NOMO-1 treated with dmso at 0.1 percent for 144 hours (cell line): ENCODE measurements around the gene RPS10.
A peak's percentile ranks its signal among the peaks of the same experiment; 100 is the strongest.

ENCODE experiments used
- DNase-seq: peaks from one replicate; lab custom pipeline; 2025; ENCODE audit not compliant: unreplicated experiment; lab: John Stamatoyannopoulos, UW

RPS10 gene

DNA sequence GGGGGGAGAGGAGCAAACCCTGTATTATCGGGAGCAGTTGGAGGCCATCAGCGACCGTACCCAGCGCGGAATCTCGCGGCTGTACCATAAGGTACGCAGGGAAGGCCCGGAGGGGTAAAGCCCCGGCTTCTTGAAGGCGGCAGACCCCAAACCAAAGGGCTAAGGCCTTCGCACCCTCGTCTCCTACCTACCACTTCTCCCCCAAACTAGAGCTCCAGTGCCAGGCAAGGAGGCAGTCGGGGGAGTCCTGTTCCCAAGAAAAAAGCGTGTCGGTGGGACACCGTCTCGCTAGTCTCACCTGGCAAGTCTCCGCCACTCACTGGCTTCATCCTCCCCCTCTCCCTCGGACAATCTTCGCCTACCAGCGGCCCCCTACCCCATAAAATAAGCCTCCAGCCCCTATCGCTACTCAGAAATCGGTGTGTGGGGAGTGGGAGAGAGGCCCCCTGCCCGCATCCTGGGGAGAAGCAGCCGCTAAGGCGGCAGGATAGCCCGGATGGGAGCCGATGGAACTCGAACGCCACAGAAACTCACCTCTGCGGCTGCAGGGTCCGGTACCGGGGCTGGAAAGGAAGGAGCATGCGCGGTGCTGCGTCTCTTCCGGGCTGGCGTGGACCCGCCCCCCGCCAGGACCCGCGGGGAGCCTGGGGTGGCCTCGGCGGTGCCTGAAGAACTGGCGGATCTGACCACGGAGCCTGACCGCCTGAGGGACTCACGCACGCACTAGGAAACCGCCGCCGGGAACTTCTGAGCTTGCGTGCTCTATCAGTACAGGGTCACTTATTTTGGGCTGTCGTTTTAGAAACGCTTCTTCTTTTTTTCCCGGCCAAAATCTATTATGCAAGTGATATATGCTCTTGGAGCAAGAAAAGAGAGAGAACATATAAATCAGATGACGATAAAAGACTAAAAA lies at the start of gene RPS10:
Gene RPS10, minus strand, starts transcription at position 572 of the 913 bp plus-strand sequence. CDS start 848 bp downstream, outside the sequence.
- DNase-seq: peak; percentile 86

DNA sequence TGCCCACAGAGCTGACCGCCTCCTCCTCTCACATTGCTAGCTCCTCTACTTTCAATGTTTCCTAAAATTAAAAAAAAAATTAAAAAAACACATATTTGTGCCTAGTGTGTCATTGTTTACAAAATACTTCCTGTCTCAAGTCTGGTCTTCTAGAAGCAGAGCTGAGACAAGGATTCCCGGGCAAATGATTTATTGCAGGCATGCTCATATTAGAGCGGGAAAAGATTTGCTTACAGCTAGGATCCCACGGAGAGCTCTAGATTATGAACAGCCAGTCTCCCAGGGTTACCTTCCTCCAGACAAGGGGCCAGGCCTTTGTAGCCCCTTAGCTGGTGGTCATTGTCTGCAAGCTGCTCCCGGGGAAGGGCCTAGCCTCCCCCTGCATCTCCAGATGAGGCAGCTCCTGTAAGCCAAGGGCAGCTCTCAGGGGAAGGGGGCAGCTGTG lies 49.4 kb upstream of the RPS10 start:
- DNase-seq: no peak

DNA sequence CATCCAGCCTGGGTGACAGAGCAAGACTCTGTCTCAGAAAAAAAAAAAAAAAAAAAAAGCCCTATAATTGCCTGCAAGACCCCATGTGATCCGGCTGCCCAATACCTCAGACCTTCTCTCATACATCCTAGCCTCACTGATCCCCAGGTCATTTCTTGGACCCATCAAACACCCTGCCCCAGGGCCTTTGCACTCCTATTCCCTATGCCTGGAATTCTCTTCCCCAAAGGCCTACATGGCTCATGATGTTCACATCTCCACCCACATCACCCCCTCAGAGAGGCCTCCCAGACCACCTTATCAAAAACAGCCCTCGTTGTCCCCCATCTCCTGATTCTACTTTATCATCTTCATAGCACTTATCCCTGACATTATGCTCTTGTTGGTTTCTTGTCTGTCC lies 48.9 kb upstream of the RPS10 start:
- DNase-seq: no peak

DNA sequence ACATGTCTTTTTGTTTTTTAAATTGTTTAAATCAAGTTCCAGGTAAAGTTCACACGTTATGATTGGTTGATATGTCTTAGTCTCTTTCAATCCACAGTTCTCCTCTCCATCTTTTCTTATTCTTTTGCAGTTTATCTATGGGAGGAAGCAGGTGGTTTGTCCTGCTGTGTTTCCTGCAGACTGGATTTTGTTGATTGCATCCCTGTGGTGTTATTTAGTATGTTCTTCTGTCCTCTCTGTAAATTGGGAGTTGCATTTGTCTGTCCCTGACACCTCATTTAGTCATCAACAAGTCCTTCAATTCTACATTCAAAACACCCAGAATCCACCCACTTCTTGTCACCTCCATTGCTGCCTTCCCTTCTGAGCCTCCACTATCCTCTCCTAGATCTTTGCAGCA lies 48.1 kb upstream of the RPS10 start:
- DNase-seq: no peak

DNA sequence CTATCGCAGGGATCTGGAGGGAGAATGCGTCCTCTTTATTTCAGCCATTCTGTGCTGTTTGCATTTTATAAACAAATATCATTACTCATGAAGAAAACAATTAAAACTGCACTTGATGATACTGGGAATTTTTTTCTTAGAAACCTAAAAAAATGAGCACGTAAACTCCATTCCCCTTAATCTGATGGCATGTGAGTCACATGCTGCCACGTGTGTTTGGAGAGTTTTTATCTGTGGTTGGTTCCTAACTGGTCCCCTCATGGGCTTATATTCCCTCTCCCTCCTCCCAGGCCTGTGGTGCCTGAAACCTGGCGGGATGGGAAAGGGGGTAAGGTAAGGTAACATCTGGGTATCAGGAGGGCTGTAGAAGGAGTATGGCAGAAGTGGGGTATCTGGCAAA lies 46.6 kb upstream of the RPS10 start:
- no peak for DNase-seq

DNA sequence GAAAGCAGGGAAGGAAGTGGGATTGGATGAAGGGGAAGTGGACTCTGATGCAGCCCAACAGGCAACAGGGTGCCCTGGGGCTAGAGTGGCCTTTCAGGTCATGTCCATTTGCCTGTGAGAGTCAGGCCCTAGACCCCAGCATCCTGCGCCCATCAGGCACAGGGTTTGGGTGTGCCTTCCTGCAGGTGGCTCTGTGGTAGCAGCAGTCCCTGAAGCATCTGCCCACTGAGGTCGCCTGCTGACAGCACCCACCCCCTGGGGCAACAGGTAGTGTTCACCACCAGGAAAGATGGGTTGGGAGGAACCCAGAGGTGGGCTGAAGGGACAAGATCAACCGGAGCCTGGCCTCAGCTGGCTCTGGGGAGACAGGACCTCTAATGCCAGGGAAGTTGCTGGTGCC lies 43.6 kb upstream of the RPS10 start:
- no peak for DNase-seq

DNA sequence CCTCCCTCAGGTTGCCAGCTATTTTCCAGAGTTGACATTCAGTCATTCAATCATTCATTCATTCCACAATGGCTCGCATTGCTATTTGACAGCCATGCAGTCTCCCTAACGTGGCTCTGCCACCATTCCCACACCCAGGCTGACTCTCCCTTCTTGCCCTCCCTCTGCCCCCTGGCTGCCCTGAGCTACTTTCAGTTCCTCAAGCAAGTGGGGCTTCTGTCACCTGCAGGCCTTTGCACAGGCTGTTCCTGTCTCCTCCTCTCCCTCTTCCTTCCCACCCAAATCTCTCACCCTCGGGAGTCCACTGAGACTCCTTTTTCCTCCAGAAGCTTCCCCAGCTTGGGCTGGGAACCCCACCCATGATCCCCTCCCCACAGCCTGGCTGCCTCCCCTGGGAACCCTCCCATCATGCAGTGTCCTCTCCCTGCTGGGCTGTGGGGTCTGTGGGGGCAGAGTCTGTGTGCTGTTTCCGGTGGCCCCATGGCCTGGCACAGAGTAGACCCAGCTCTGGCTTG lies 42.6 kb upstream of the RPS10 start:
- peak; percentile 47 for DNase-seq

DNA sequence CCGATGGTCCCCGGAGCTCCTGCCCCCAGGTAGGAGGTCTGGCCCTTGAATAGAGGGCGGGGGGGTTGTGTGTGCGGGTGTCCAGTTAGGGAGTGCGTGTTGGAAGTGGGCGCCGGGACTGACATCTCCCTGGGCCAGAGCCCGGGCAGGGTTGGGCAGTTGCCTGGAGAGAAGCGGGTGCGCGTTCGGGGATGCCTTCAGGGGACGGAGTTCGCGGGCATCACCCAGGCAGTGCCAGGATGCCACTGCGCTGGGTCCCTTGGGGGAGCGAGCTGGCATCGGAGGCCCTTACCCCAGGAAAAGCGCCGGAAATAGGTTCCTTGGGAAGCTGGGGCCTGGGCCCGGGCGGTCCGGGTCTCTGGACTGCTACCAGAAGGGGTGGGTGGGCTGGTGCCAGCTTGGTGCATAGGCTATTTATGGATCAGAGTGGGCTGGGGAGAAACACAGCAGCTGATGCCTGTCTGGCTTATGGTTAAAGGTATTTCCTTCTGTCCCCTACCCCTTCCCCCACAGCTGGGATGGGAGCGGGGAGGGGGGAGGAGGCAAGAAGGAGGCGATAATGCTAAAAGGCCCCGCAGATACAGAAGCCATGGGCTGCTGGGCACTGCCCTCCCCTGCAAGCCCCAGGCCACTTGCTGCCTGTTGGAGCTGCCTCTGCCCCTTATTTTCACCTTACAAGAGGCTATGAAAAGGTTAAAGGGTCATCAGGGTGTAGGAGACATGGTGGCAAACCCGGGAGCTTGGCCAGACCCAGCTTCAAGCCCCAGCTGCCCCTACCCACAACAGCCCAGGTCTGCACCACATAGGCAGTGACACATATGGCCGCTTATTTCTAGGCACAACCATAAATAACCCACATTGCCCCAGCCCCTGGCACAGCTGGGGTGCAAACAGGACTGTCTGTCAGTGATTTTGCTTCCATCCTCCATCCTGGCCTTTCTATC lies 40.6 kb upstream of the RPS10 start:
- DNase-seq: no peak

DNA sequence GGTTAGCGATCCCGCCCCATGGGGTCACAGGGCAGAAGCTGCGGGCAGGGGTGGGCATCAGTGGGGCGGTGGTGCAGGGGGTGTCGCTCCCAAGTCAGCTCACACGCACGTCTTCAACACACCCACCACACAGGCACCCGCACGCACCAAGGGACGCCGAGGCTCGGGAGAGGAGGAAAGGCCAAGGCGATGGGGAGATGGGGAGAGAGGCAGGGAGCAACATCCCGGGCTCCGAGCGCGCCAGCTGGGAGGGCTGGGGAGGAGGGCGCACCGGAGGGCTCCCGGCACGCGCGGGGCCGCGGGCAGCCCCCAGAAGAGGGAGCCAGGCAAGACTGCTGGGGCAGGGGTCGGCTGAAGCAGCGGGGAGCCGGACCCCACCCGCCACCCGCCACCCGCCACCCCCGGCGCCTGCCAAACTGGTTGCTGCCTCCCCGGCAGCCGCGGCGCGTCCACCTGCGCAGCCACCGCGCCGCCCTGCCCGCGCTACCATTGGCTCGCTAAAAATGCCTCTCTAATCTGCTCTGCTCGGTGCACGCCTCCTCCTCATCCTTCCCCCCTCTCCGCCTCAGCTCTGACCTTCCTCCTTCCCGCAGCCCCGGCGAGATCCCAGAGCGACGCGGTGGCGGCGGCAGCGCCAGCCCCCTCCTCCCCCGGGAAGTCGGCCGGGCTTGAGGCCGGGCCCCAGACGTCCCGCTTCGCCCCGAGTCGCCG lies 39.8 kb upstream of the RPS10 start, which contains the start of gene PACSIN1:
Gene PACSIN1, plus strand, starts transcription at position 546 of the 711 bp plus-strand sequence. CDS start 60,230 bp downstream, outside the sequence.
- no peak for DNase-seq

DNA sequence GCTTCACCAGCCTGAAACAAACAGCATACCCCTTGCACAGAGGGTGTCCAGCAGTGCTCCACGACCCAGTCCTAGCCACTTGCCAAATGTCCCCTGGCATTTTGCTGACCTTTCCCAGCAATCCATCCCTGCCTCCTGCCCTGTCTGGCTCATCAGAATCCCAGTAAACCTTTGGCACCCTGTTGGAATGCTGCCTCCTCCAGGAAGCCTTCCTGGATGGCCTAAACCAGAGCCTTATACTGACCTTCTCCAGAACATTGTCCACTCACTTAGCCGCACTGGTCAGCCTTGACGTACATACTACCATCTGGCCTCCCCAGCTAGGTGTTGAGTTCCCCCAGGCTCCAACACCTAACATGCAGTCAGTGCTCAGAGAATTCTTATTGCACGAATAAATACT lies 38.0 kb upstream of the RPS10 start:
- DNase-seq: no peak

DNA sequence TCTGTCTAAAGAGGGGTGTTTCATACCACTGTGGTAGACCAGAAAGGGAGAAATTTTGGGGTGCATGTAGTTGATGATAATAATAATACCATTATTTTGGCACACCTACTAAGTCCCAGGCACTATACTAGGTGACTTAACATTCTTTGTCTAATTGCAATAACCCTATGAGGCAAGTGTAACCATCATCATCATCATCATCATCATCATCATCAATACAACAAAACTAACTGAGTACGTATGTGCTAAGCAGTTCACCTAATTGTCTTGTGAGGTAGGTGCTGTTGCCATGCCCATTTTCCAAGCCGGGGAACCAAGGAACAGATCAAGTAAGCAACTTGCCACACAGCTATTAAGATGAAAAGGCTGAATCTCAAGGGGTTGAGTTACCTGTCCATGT lies 37.4 kb upstream of the RPS10 start:
- no peak for DNase-seq

DNA sequence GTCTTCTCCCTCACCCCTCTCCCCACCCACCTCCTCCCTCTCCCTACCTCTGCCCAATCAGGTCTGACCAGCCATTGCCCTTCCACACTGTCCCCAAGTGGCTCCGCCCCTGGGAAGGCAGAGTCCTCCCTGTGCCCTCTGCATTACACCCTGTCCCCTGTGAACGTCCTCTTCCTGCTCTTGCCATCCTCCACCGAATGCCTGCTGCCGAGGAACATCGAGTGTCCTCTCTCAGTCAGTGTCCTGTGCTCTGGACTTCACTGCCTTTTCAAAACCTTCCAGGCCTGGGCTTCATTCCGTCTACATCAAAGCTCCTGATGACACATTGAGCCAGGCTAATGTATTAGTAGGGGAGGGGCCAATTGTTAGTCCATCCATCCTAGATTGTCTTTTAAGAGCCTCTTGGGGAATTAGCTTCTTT lies 36.7 kb upstream of the RPS10 start:
- no peak for DNase-seq

DNA sequence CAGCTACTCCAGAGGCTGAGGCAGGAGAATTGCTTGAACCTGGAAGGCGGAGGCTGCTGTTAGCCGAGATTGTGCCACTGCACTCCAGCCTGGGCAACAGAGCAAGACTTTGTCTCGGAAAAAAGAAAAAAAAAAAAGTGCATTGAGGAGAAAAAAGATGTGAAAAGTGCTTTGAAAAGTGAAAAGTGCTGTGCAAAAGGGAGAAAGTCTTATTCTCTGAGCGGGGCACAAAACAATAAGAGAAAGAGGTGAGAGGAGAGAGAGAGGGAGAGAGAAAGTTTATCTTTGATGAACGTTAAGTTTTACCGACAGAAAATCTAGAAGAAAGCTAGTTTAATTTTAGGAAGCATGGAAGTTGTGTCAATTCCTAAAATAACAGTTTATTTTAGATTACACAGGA lies 36.1 kb upstream of the RPS10 start:
- DNase-seq: no peak

DNA sequence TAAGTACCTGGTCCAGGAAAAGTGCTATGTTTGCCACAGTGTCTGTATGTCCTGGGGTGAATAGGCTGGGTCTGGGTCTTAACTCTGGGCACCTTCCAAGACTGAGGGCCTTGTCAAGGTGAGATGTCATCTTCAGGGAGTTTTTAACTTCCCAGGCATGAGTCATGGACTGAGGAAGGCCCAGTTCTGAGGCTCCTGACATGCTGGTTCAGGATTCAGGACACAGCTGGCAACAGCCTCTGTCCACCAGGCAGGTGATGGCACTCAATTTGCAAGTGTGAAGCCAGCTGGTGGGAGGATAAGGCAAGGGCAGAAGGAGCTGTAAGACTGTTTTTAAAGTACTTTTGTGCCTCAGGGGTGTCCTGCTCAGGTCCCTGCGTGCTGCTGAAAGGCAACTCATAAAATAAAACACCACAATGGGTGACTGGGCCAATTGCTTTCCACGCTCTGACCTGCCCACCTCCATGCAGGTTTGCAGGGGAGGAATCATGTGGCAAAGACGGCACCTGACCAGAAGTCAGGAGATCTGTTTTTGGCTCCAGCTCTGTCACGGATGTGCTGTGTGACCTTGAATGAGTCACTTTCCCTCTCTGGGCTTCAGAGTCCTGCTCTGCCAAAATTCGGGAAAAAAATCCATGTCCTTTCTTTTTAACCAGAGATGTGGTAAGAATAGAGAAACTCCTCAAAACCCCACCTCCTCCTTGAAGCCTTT lies 35.1 kb upstream of the RPS10 start:
- no peak for DNase-seq

DNA sequence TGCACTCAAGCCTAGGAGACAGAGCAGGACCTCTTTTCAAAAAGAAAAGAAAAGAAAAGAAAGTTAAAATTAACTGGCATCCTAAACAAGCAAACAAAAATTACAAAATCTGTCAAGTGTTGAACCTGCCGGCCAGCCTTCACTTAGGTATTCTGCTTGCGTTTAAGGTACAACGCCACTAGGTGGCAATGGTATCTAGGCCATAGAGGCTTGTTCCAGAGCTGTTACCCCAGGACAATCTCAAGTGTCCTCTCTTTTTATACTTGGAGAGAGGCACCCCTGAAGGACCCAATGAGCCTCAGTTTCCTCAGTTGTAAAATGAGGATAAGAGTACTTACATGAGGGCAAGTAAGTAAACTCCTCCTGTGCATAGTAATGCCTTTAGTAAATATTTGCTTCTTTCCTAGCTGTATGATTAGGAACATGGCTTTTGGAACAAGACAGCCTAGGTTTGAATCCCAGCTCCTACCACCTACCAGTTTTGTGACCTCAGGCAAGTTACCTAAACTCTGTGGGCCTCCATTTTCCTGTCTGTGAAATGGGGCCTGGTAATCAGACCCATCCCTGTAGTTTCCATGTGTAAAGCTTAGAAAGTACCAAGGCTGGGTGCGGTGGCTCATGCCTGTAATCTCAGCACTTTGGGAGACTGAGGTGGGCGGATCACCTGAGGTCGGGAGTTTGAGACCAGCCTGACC lies 34.2 kb upstream of the RPS10 start:
- peak; percentile 37 for DNase-seq

DNA sequence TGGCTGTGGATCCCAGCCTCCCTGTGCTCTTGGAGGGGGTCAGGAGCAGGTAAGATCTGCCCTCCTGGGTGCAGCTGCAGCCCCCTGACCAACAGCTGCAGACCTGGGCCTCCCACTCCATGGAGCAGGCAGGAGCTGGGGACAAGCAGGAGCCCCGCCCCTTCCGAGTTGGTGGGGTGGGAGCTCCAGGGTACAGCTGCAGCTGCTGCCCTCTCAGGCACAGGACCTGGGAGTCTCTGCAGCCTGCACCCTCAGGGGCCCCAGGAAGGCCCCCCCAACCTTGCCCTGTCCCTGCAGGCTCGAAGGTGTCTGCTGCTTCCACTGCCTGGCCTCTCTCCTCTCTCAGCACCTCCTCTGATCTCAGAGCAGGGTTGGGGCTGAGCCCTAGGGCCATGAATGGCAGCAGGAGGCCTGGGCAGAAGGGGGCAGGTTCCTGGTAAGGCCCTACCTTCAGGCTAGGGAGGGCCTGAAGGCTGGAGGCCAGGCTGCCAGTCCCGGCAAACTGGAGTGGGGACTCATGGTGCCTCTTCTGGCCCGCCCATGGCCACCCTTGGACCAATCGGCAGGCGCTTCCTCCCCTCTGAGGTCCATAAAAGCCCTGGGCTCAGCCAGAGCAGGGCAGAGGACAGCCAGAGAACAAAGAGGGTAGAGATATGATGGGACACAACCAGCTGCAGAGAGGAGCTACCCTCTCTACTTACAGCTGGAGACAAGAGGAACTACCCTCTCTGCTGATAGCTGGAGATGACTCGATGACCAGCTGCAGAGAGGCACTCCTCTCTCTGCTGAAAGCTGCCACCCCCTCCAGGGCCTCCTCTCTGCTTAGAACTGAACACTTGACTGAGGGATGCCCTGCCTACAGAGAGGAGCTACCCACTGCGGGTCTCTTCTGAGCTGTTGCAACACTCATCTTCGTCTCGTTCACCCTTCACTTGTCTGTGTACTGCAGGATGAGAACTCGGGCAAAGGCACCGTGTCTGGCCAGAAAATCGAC lies 32.2 kb upstream of the RPS10 start:
- no peak for DNase-seq

DNA sequence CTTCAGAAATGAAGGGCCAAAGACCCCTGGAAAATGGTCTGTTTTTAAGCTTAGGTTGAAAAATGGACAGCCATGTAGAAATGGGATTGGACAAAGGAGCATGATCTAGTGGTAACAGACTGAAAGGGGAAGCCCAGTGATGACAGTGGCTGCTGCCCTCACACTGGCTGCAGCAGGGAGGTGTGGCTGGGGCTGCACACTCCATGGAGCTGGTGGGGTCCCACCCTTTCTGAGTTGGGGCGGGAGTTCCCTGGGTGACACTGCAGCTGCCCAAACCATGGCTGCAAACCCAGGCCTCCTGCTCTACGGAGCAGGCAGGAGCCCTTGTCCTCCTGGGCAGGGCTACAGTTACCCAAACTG lies 31.5 kb upstream of the RPS10 start:
- no peak for DNase-seq

DNA sequence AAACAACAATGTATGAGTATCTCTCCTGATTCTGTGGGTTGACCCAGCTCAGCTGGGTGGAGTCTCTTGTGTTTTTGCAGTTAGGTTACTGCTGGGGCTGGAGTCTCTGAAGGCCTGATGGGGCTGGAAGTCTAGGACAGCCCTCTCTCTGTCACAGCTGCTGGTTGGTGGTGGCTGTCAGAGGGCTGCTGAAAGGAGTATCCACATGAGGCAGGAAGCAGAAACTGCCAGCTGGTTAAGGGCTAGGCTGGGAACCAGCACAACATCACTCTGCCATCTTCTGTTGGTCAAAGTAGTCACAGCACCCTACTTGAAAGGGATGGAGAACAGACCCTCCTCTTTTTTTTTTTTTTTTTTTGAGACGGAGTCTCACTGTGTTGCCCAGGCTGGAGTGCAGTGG lies 30.0 kb upstream of the RPS10 start:
- DNase-seq: no peak
